Activated naive CD4-positive, alpha-beta T cell treated with anti-CD3 and anti-CD28 coated beads, Interleukin-2, amount 10 ng/mL, durations not matched to agents 7 days and 5 days (primary cell): Measurements from ENCODE around the gene UBE3B.

ENCODE experiments used
- CTCF ChIA-PET: fragments of 350-600 bp; sonication (Branson Sonifier 250); formaldehyde crosslinking; loops from one replicate; lab custom pipeline; 2021; ENCODE audit warnings: antibody characterized with exemption; lab: Charles Lee
- DNase-seq: peaks from one replicate; pipeline ENCODE4 v3.0.0-alpha.2; 2020
- H3K27ac Mint-ChIP-seq: one replicate; pipeline ENCODE4 v1.8.0; 2021; ENCODE audit warnings: mild to moderate bottlenecking, moderate library complexity, mixed read lengths
- H3K27me3 Mint-ChIP-seq: one replicate; pipeline ENCODE4 v1.8.0; 2021; ENCODE audit warnings: mild to moderate bottlenecking, mixed read lengths
- H3K36me3 Mint-ChIP-seq: one replicate; pipeline ENCODE4 v1.8.0; 2021; ENCODE audit warnings: mixed read lengths
- H3K4me1 Mint-ChIP-seq: one replicate; pipeline ENCODE4 v1.8.0; 2021; ENCODE audit warnings: mixed read lengths
- H3K4me3 Mint-ChIP-seq: one replicate; pipeline ENCODE4 v1.8.0; 2021; ENCODE audit warnings: mild to moderate bottlenecking, moderate library complexity, mixed read lengths
- H3K9me3 Mint-ChIP-seq: one replicate; pipeline ENCODE4 v1.8.0; 2021; ENCODE audit warnings: mixed read lengths

The UBE3B gene

GRCh38 chr12:109502332-109502731, 24.9 kb downstream of the UBE3B start:
- CTCF ChIA-PET = no interaction called here
- no peaks in the 10 kb centered on the region for H3K9me3 Mint-ChIP-seq
- H3K36me3 Mint-ChIP-seq = peaks cover 49% of the 10 kb centered on the region
- no peak for DNase-seq
- no peak overlapping the region for H3K27ac Mint-ChIP-seq
- H3K27me3 Mint-ChIP-seq = no peaks in the 10 kb centered on the region
- no peak overlapping the region for H3K4me3 Mint-ChIP-seq
- H3K4me1 Mint-ChIP-seq = no peaks in the 10 kb centered on the region

DNA sequence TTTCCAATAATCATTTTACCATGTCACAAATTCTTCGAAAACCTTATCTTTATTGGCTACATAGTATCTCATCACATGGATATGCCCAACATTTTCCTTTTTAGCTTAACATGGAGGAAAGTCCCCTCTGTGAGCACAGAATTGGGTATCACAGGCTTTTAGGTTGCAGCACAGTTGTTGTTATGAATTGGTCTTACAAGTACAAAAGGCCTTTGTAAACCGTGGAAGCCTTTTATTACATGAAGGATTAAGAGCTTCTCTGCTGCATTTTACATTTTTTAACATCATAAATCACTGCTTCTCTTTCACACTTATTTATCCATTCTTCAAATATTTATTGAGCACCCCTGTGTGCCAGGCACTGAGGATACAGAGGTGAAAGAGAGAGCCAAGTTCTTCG, 26.2 kb downstream of the UBE3B start:
- DNase-seq = no peak
- H3K4me1 Mint-ChIP-seq = no peaks in the 10 kb centered on the region
- H3K9me3 Mint-ChIP-seq = no peaks in the 10 kb centered on the region
- peaks cover 48% of the 10 kb centered on the region for H3K36me3 Mint-ChIP-seq
- H3K4me3 Mint-ChIP-seq = no peak overlapping the region
- H3K27me3 Mint-ChIP-seq = no peaks in the 10 kb centered on the region
- H3K27ac Mint-ChIP-seq = no peak overlapping the region
- CTCF ChIA-PET = no interaction called here

- DNase-seq = no peak
- Mint-ChIP-seq H3K4me3 (no peak overlapping the region), H3K4me1 (no peaks in the 10 kb centered on the region), H3K9me3 (no peaks in the 10 kb centered on the region), H3K27ac (no peak overlapping the region), H3K36me3 (peaks cover 49% of the 10 kb centered on the region), H3K27me3 (no peaks in the 10 kb centered on the region)
- CTCF ChIA-PET = no interaction called here
These were observed 26.6 kb downstream of the UBE3B start for GRCh38 chr12:109504068-109504467.

DNA sequence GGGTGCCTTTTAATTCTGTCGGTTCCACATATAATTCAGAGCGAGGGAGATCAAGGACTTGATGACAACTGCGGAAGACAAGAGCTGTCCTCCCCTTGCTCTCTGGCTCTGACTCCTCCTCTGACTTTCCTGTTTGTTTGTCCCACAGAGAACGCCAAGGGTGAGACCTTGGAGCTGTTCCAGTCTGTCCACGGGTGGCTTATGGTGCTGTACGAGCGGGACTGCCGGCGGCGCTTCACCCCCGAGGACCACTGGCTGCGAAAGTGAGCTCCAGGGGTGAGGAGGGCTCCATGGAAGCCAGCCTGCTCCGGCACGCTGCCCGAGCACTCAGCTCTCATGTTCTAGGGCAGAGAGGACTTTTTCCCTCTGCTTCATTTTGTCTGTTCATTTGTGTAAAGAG, 32.8 kb downstream of the UBE3B start:
- no peak for DNase-seq
- no peaks in the 10 kb centered on the region for H3K27me3 Mint-ChIP-seq
- peaks cover 50% of the 10 kb centered on the region for H3K36me3 Mint-ChIP-seq
- H3K4me1 Mint-ChIP-seq = no peaks in the 10 kb centered on the region
- no peaks in the 10 kb centered on the region for H3K9me3 Mint-ChIP-seq
- CTCF ChIA-PET = interaction anchor here (1.8 kb wide), 1 partner anchor 264 kb away, joined by 4 read pairs; no protein-coding TSS in a partner anchor
- no peak overlapping the region for H3K4me3 Mint-ChIP-seq
- no peak overlapping the region for H3K27ac Mint-ChIP-seq

DNA sequence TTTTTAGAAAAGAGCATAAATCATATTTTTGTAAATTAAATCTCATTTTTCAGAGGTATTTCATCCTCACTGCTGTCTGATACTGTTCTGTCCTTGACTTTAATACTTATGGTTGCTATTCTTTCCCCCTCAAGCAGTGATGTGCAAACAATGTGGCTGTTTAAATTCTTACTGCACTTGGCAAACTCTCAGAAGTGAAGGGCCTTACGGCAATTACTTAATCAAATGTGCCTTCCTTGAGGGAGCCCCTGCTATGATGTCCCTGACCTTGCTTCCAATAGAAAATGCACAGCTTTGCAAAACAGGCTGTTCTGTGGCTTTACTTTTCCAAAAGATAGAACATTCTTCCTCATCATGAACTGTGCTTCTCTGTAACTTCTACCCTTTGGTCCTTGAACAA, 35.2 kb downstream of the UBE3B start:
- DNase-seq = no peak
- Mint-ChIP-seq H3K4me3 (no peak overlapping the region), H3K27me3 (no peaks in the 10 kb centered on the region), H3K9me3 (no peaks in the 10 kb centered on the region), H3K27ac (no peak overlapping the region), H3K4me1 (no peaks in the 10 kb centered on the region), H3K36me3 (peaks cover 48% of the 10 kb centered on the region)
- CTCF ChIA-PET = no interaction called here

- Mint-ChIP-seq H3K36me3 (peaks cover 49% of the 10 kb centered on the region), H3K9me3 (no peaks in the 10 kb centered on the region), H3K4me1 (no peaks in the 10 kb centered on the region), H3K27me3 (no peaks in the 10 kb centered on the region), H3K4me3 (no peak overlapping the region), H3K27ac (no peak overlapping the region)
- DNase-seq = no peak
- CTCF ChIA-PET = no interaction called here
These were observed 35.6 kb downstream of the UBE3B start for GRCh38 chr12:109513051-109513450.

- no peaks in the 10 kb centered on the region for H3K27me3 Mint-ChIP-seq
- H3K36me3 Mint-ChIP-seq = peaks cover 50% of the 10 kb centered on the region
- DNase-seq = no peak
- CTCF ChIA-PET = no interaction called here
- no peak overlapping the region for H3K4me3 Mint-ChIP-seq
- H3K27ac Mint-ChIP-seq = no peak overlapping the region
- no peaks in the 10 kb centered on the region for H3K9me3 Mint-ChIP-seq
- H3K4me1 Mint-ChIP-seq = no peaks in the 10 kb centered on the region
These were observed 36.5 kb downstream of the UBE3B start for GRCh38 chr12:109513977-109514376.

DNA sequence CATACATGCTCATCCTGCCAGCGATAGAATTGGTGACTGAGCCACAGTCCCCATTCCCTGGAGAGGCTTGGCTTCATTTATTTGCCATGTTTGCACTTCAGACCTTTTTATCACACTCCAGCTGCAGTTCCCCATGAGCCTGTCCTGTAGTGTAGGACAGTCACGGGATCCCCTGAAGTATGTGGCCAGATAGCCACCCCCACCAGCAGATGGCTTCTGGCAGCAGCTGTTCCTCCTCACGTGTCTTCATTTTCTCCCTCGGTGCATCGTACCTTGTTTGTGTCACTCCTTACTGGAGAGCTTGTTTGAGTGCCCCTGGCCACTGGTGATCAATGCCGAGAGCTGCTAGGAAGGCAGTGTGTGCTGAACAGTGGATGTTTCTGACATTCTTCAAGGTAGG, 40.2 kb downstream of the UBE3B start:
- H3K27me3 Mint-ChIP-seq = no peaks in the 10 kb centered on the region
- H3K9me3 Mint-ChIP-seq = no peaks in the 10 kb centered on the region
- DNase-seq = no peak
- CTCF ChIA-PET = interaction anchor here (0.8 to 2.6 kb wide), 7 partner anchors 11 to 328 kb away, joined by 3 to 13 read pairs (median 5); no protein-coding TSS in a partner anchor
- no peaks in the 10 kb centered on the region for H3K4me1 Mint-ChIP-seq
- no peak overlapping the region for H3K27ac Mint-ChIP-seq
- H3K4me3 Mint-ChIP-seq = no peak overlapping the region
- H3K36me3 Mint-ChIP-seq = peaks cover 33% of the 10 kb centered on the region

- no peaks in the 10 kb centered on the region for H3K9me3 Mint-ChIP-seq
- no peak overlapping the region for H3K4me3 Mint-ChIP-seq
- H3K27me3 Mint-ChIP-seq = no peaks in the 10 kb centered on the region
- H3K36me3 Mint-ChIP-seq = peaks cover 36% of the 10 kb centered on the region
- H3K4me1 Mint-ChIP-seq = no peaks in the 10 kb centered on the region
- no peak overlapping the region for H3K27ac Mint-ChIP-seq
- CTCF ChIA-PET = interaction anchor here (0.7 to 3.2 kb wide), 10 partner anchors 10 to 340 kb away, joined by 3 to 29 read pairs (median 4); partner anchors contain the start of gene MVK
- peak; percentile 75 for DNase-seq
These were observed 41.6 kb downstream of the UBE3B start for GRCh38 chr12:109518820-109519665.

DNA sequence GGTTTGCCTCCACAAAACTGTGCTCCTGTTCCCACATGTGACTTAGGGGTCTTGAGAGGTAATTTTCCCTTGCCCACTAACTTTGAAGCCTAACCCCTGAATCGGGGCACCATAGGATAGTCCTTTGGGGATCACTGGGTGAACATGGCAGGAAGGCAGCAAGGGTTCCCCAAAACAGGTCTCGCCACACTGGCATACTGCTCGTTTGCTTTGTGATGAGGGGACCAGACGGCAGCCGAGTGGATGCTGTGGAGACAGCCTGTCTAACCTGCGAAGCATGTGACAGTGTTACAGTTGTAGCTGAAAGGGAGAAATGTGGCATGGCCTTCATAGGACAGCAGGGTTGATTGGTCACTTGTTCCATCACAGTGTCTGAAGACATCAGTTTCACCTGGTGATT, 42.4 kb downstream of the UBE3B start:
- Mint-ChIP-seq H3K4me1 (no peaks in the 10 kb centered on the region), H3K27ac (no peak overlapping the region)
- CTCF ChIA-PET = interaction anchor here (0.7 to 3.2 kb wide), 7 partner anchors 10 to 340 kb away, joined by 3 to 29 read pairs (median 4); no protein-coding TSS in a partner anchor

DNA sequence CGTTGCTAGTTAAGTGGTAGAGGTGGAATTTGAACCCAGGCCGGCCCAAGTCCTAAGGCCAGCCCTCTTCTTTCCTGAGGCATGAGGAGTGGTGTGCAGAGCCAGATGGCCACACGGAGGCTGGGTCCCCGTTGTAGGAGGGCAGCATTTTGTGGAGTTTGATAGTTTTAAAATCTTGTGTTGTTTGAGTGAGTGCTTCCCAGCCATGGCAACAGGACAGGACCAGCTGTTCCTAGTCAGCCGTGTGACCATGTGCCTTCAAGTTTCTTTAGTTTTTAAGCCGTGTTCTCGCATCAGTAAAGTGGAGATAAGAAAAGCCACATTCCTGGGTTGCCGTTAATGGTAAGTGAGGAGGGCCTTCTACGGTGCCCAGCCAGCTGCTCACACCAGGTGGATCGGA, 44.4 kb downstream of the UBE3B start:
- H3K4me1 Mint-ChIP-seq = no peaks in the 10 kb centered on the region
- H3K27me3 Mint-ChIP-seq = no peaks in the 10 kb centered on the region
- H3K9me3 Mint-ChIP-seq = no peaks in the 10 kb centered on the region
- CTCF ChIA-PET = interaction anchor here (1.3 kb wide), 1 partner anchor 323 kb away, joined by 3 read pairs; no protein-coding TSS in a partner anchor
- H3K36me3 Mint-ChIP-seq = peaks cover 37% of the 10 kb centered on the region
- H3K27ac Mint-ChIP-seq = no peak overlapping the region
- H3K4me3 Mint-ChIP-seq = no peak overlapping the region
- DNase-seq = no peak

More for the DNA sequence above, 42.4 kb downstream of the UBE3B start:
- H3K36me3 Mint-ChIP-seq = peaks cover 34% of the 10 kb centered on the region
- H3K27me3 Mint-ChIP-seq = no peaks in the 10 kb centered on the region
- DNase-seq = no peak
- H3K9me3 Mint-ChIP-seq = no peaks in the 10 kb centered on the region
- no peak overlapping the region for H3K4me3 Mint-ChIP-seq

- CTCF ChIA-PET = interaction anchor here (1.2 to 1.8 kb wide), 2 partner anchors 75 to 322 kb away, joined by 3 to 6 read pairs; no protein-coding TSS in a partner anchor
- no peak for DNase-seq
- Mint-ChIP-seq H3K4me3 (no peak overlapping the region), H3K27me3 (no peaks in the 10 kb centered on the region), H3K4me1 (no peaks in the 10 kb centered on the region), H3K9me3 (no peaks in the 10 kb centered on the region), H3K27ac (no peak overlapping the region), H3K36me3 (peaks cover 28% of the 10 kb centered on the region)
These were observed 45.6 kb downstream of the UBE3B start for GRCh38 chr12:109523071-109523470.

DNA sequence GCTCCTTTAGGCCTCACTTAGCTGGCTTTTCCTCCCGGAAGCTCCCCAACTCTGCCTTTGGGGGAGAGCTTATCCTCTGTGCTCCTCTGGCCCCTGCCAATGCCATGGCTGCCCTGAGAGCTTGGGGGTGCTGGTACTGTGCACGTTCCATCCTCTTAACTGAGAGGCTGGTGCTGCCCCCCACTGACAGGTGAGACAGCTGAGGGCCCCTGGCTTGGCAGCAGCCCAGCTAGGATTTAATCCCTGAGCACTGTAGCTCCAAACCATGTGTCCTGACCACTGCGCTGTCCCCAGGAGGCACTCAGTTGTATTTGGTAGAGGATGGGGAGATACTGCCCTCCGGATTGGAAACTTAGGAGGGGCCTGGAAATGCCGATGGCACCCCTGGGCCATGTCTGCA, 46.1 kb downstream of the UBE3B start:
- Mint-ChIP-seq H3K36me3 (peaks cover 23% of the 10 kb centered on the region), H3K27ac (no peak overlapping the region), H3K4me3 (no peak overlapping the region), H3K9me3 (no peaks in the 10 kb centered on the region), H3K4me1 (no peaks in the 10 kb centered on the region), H3K27me3 (no peaks in the 10 kb centered on the region)
- no peak for DNase-seq
- CTCF ChIA-PET = interaction anchor here (1.0 to 2.4 kb wide), 5 partner anchors 14 to 322 kb away, joined by 3 to 6 read pairs (median 5); no protein-coding TSS in a partner anchor

DNA sequence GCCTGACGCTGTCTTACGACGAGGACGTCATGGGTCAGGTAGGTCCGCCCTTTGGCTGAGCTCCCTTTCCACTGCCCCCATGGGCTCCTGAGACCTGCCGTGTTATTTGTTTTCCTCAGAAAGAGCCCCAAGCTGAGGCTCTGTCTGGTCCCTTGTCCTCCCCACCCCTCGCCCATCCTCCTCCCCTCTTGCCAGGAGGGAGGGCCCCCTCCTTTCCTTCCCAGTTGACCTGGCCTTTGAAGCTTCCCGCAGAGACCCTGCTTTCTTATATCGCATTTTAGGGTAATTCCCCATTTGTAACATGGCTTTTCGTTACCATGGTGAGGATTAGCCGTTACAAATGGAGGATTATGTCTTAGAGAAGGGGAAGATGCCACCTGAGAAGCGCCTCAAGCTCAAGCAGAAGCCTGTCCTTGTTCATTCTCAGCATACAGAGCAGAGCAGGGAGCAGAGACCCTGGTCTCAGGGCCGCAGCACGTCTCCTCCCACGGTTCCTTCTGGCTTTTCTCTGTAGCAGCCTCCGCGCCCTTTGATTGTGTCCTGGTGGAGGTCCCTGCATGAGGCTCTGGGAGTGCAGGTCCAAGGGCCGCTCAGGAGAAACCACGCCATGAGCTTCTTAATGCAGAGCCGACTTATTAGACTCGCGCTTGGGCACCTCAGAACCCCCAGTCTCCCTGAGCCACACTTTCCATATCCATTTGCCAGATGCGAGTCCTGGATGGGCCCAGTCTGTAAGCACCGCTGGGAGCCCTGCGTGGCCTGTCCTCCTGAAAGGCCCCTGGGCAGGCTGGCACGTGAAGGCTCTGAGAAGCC, 47.2 kb downstream of the UBE3B start:
- Mint-ChIP-seq H3K4me1 (no peaks in the 10 kb centered on the region), H3K4me3 (no peak overlapping the region), H3K27me3 (no peaks in the 10 kb centered on the region), H3K27ac (no peak overlapping the region), H3K36me3 (peaks cover 17% of the 10 kb centered on the region), H3K9me3 (no peaks in the 10 kb centered on the region)
- no peak for DNase-seq
- CTCF ChIA-PET = interaction anchor here (1.0 to 2.4 kb wide), 7 partner anchors 13 to 320 kb away, joined by 3 to 6 read pairs (median 5); no protein-coding TSS in a partner anchor
